NCI-H2171 treated with DMSO at 0.1 percent for 48 hours (cell line): Measurements from ENCODE around the gene OSBPL3.

ENCODE experiments used
- DNase-seq: peaks from one replicate; lab custom pipeline; 2025; lab: John Stamatoyannopoulos, UW

OSBPL3 gene

GRCh38 chr7:24863626-24864025, 116.4 kb downstream of the OSBPL3 start:
- no peak for DNase-seq

- DNase-seq = no peak
Measured at GRCh38 chr7:24862461-24862860, 117.5 kb downstream of the OSBPL3 start.

- DNase-seq = no peak
Measured at GRCh38 chr7:24861336-24861735, 118.6 kb downstream of the OSBPL3 start.

- no peak for DNase-seq
Measured at GRCh38 chr7:24860611-24861010, 119.4 kb downstream of the OSBPL3 start.

GRCh38 chr7:24858108-24858977, 121.6 kb downstream of the OSBPL3 start:
- no peak for DNase-seq

GRCh38 chr7:24857623-24858022, 122.4 kb downstream of the OSBPL3 start:
- DNase-seq = no peak

GRCh38 chr7:24854866-24855265, 125.1 kb downstream of the OSBPL3 start:
- DNase-seq = no peak

GRCh38 chr7:24851786-24852185, 128.2 kb downstream of the OSBPL3 start:
- DNase-seq = no peak

GRCh38 chr7:24848878-24849277, 131.1 kb downstream of the OSBPL3 start:
- DNase-seq = no peak

- DNase-seq = no peak
Measured at GRCh38 chr7:24847754-24848153, 132.2 kb downstream of the OSBPL3 start.

GRCh38 chr7:24843821-24844434, 136.1 kb downstream of the OSBPL3 start:
- DNase-seq = no peak

- no peak for DNase-seq
Measured at GRCh38 chr7:24842449-24843241, 137.3 kb downstream of the OSBPL3 start.

GRCh38 chr7:24842029-24842428, 137.9 kb downstream of the OSBPL3 start:
- DNase-seq = no peak

GRCh38 chr7:24840563-24840962, 139.4 kb downstream of the OSBPL3 start:
- no peak for DNase-seq

GRCh38 chr7:24836084-24836483, 143.9 kb downstream of the OSBPL3 start:
- no peak for DNase-seq

- DNase-seq = no peak
Measured at GRCh38 chr7:24835643-24836042, 144.3 kb downstream of the OSBPL3 start.

GRCh38 chr7:24834128-24834798, 145.7 kb downstream of the OSBPL3 start:
- no peak for DNase-seq

- DNase-seq = no peak
Measured at GRCh38 chr7:24833549-24833948, 146.4 kb downstream of the OSBPL3 start.

- DNase-seq = no peak
Measured at GRCh38 chr7:24831240-24831639, 148.7 kb downstream of the OSBPL3 start.

GRCh38 chr7:24830440-24831050, 149.4 kb downstream of the OSBPL3 start:
- peak; percentile 21 for DNase-seq

- no peak for DNase-seq
Measured at GRCh38 chr7:24829787-24830186, 150.2 kb downstream of the OSBPL3 start.
